GM12891 (cell line): ENCODE data around the gene RFX2.

Experiments
- POLR2A ChIP-seq: IDR thresholded peaks from 2 replicates; pipeline ENCODE4 v1.6.1; 2011; ENCODE audit warnings: low read depth, low read length, control low read depth
- POLR2AphosphoS5 ChIP-seq: IDR thresholded peaks from 2 replicates; pipeline ENCODE4 v1.6.1; 2011; ENCODE audit warnings: low read depth, low read length, control low read depth
- TAF1 ChIP-seq: IDR thresholded peaks from 2 replicates; pipeline ENCODE4 v1.6.1; 2011; ENCODE audit warnings: low read depth, low read length, control low read depth

GRCh38 chr19:6035026-6035425, 75.3 kb downstream of the RFX2 start:
- no peak for TF ChIP-seq POLR2AphosphoS5
- TF ChIP-seq POLR2A = no peak
- no peak for TF ChIP-seq TAF1
